Thymus (tissue), 11 donors: Measurements from ENCODE around the gene ILDR2. TPM values are rescaled to one million over a fixed set of nuclear protein-coding genes. Genes with fewer than 3 reads are reported as not detected.
A peak's percentile ranks its signal among the peaks of the same experiment; 100 is the strongest.

Experiments
- DNase-seq, 9 donors: peaks; one replicate each; pipeline ENCODE4 v3.0.0-alpha.2; 2013; ENCODE audit warnings: low spot score in 9 of 9, low read depth in 6 of 9, missing footprints in 1 of 9
- H3K27ac ChIP-seq, 2 donors: one replicate each; pipeline ENCODE4 v1.5.1; 2013; ENCODE audit warnings: control low read depth in 1 of 2, low read depth in 1 of 2, low read length in 1 of 2, mild to moderate bottlenecking in 1 of 2, moderate library complexity in 1 of 2
- H3K27me3 ChIP-seq, 2 donors: one replicate each; pipeline ENCODE4 v1.5.1; 2013; ENCODE audit warnings: low read length in 1 of 2; ENCODE audit not compliant: control insufficient read depth in 2 of 2, insufficient read depth in 1 of 2
- H3K36me3 ChIP-seq, 2 donors: one replicate each; pipeline ENCODE4 v1.5.1; 2013; ENCODE audit warnings: low read length in 1 of 2, mild to moderate bottlenecking in 1 of 2, moderate library complexity in 1 of 2; ENCODE audit not compliant: control insufficient read depth in 2 of 2, insufficient read depth in 2 of 2
- H3K4me1 ChIP-seq, 2 donors: one replicate each; pipeline ENCODE4 v1.5.1; 2013; ENCODE audit warnings: low read length in 2 of 2; ENCODE audit not compliant: control insufficient read depth in 2 of 2, insufficient read depth in 2 of 2
- H3K4me3 ChIP-seq, 2 donors: one replicate each; pipeline ENCODE4 v1.5.1; 2013; ENCODE audit warnings: low read length in 2 of 2, control low read depth in 1 of 2, mild to moderate bottlenecking in 1 of 2
- H3K9me3 ChIP-seq, 2 donors: one replicate each; pipeline ENCODE4 v1.5.1; 2013; ENCODE audit warnings: low read length in 1 of 2, mild to moderate bottlenecking in 1 of 2; ENCODE audit not compliant: control insufficient read depth in 2 of 2, insufficient read depth in 1 of 2
- WGBS: extraction: QIAGEN DNeasy Blood & Tissue Kit; methylation state at CpG from one replicate; pipeline ENCODE4 v1.1.7; 2013; 5-methylcytosine and 5-hydroxymethylcytosine counted together
- polyA plus RNA-seq: library from polyadenylated mRNA; stranded (reverse); fragments of 200-250 nt; gene quantifications from one replicate; pipeline ENCODE4 v1.2.3, GENCODE V29; 2013
- total RNA-seq: library from RNA; stranded (reverse); fragments of 120-200 nt; gene quantifications from one replicate; pipeline ENCODE4 v1.2.4, GENCODE V29; 2013
- donor health status: healthy.

The ILDR2 gene
- total and polyA plus RNA-seq, 2 donors, result 0.46 to 0.90 TPM

DNA sequence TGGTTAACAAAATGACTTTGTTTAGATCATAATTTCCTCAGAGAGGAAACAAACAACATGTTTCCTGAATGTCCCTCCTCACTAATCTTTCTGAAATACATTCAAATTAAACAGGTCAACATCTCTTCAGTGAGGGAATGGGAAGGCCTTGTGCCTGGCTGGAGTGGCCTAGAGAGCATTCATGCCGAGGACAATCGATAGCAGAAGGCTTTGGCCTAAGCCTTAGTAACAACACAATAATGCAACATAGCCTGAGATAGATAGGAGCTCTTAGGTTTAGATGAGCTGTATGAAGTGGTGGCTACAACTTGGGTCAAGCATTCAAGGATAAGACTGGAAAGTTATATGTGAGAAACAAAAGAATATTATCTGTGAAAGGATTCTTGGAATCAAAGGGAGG lies 37.4 kb downstream of the ILDR2 start:
- Histone ChIP-seq H3K9me3 (no peaks in the 10 kb centered on the region), H3K4me1 (no peaks in the 10 kb centered on the region), H3K36me3 (no peaks in the 10 kb centered on the region), H3K27me3 (no peaks in the 10 kb centered on the region), H3K4me3 (no peak overlapping the region), H3K27ac (no peak overlapping the region)
- DNase-seq, result no peak
- over 99% methylated on average over 2 of the region's 2 CpGs for WGBS

- WGBS, result 98% methylated on average over 4 of the region's 4 CpGs
- no peak overlapping the region for H3K27ac ChIP-seq
- no peak for DNase-seq
- no peak overlapping the region for H3K4me3 ChIP-seq
- no peaks in the 10 kb centered on the region for H3K27me3 ChIP-seq
- no peaks in the 10 kb centered on the region for H3K9me3 ChIP-seq
- no peaks in the 10 kb centered on the region for H3K4me1 ChIP-seq
- no peaks in the 10 kb centered on the region for H3K36me3 ChIP-seq
Observed at GRCh38 chr1:166937329-166937728, 38.0 kb downstream of the ILDR2 start.

GRCh38 chr1:166933633-166934032 lies 41.7 kb downstream of the ILDR2 start:
- DNase-seq, result no peak
- Histone ChIP-seq H3K27me3 (no peaks in the 10 kb centered on the region), H3K9me3 (no peaks in the 10 kb centered on the region), H3K36me3 (no peaks in the 10 kb centered on the region), H3K27ac (no peak overlapping the region), H3K4me1 (no peaks in the 10 kb centered on the region), H3K4me3 (no peak overlapping the region)
- WGBS, result 95% methylated on average over 1 of the region's 1 CpG

GRCh38 chr1:166933140-166933539 lies 42.2 kb downstream of the ILDR2 start:
- no peaks in the 10 kb centered on the region for H3K9me3 ChIP-seq
- no peaks in the 10 kb centered on the region for H3K36me3 ChIP-seq
- H3K27me3 ChIP-seq, result no peaks in the 10 kb centered on the region
- no peaks in the 10 kb centered on the region for H3K4me1 ChIP-seq
- no peak overlapping the region for H3K27ac ChIP-seq
- no peak overlapping the region for H3K4me3 ChIP-seq
- no peak for DNase-seq

GRCh38 chr1:166929911-166930310 lies 45.4 kb downstream of the ILDR2 start:
- H3K9me3 ChIP-seq, result no peaks in the 10 kb centered on the region
- no peaks in the 10 kb centered on the region for H3K4me1 ChIP-seq
- H3K36me3 ChIP-seq, result no peaks in the 10 kb centered on the region
- WGBS, result 97% methylated on average over 1 of the region's 1 CpG
- no peak overlapping the region for H3K4me3 ChIP-seq
- no peak for DNase-seq
- H3K27ac ChIP-seq, result no peak overlapping the region
- H3K27me3 ChIP-seq, result no peaks in the 10 kb centered on the region

- Histone ChIP-seq H3K4me1 (no peaks in the 10 kb centered on the region), H3K27me3 (peaks cover 0 to 5% of the 10 kb centered on the region in 2 donors), H3K9me3 (no peaks in the 10 kb centered on the region), H3K27ac (no peak overlapping the region), H3K4me3 (no peak overlapping the region), H3K36me3 (no peaks in the 10 kb centered on the region)
- DNase-seq, result no peak
- WGBS, result 94% methylated on average over 2 of the region's 2 CpGs
Observed at GRCh38 chr1:166927701-166928100, 47.6 kb downstream of the ILDR2 start.

- no peak overlapping the region for H3K4me3 ChIP-seq
- H3K27ac ChIP-seq, result no peak overlapping the region
- no peaks in the 10 kb centered on the region for H3K9me3 ChIP-seq
- H3K36me3 ChIP-seq, result no peaks in the 10 kb centered on the region
- no peak for DNase-seq
- 92% methylated on average over 8 of the region's 8 CpGs for WGBS
- peaks cover 0 to 3% of the 10 kb centered on the region in 2 donors for H3K4me1 ChIP-seq
- H3K27me3 ChIP-seq, result peaks cover 7 to 22% of the 10 kb centered on the region in 2 donors
Observed at GRCh38 chr1:166925810-166926478, 49.4 kb downstream of the ILDR2 start.

DNA sequence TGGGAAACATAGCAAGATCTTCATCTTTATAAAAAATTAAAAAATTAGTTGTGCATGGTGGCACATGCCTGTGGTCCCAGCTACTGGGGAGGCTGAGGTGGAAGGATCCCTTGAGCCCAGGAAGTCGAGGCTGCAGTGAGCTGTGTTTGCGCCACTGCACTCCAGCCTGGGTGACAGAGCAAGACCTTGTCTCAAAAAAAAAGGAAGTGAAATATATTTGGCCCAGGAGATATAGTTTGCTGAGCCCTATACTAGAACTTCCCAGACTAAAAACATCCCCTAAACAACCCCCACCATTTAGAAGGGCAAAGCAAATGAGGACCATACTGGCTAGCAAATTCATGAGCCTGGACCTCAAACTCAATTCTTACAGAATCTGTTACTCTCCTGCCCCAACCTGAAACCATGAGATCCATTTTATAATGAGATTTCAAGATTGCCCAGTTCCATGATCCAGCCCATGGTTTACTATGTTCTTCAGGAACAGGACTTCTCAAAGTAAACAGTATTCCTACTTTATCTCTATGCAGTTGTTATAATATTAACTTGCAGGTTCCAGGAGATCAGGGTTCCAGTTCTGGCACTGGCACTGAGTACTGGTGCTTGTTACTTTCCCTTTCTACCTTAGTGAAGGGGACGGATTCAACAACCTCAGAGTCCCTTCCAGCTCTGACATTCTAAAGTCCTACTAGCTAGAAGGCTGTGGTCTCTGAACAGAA lies 50.4 kb downstream of the ILDR2 start:
- peaks cover 15 to 32% of the 10 kb centered on the region in 2 donors for H3K27me3 ChIP-seq
- H3K36me3 ChIP-seq, result no peaks in the 10 kb centered on the region
- no peak for DNase-seq
- no peak overlapping the region for H3K4me3 ChIP-seq
- peaks cover 0 to 3% of the 10 kb centered on the region in 2 donors for H3K4me1 ChIP-seq
- H3K9me3 ChIP-seq, result no peaks in the 10 kb centered on the region
- H3K27ac ChIP-seq, result no peak overlapping the region
- WGBS, result 84% methylated on average over 3 of the region's 3 CpGs

GRCh38 chr1:166920561-166921475 lies 54.5 kb downstream of the ILDR2 start:
- 12% methylated on average over 113 of the region's 113 CpGs for WGBS
- DNase-seq, result peak in 3 of 9 donors; percentile 7 to 14 (median 8)
- no peak overlapping the region for H3K27ac ChIP-seq
- peaks cover 0 to 3% of the 10 kb centered on the region in 2 donors for H3K4me1 ChIP-seq
- H3K36me3 ChIP-seq, result no peaks in the 10 kb centered on the region
- peak overlapping the region in 1 of 2 donors; percentile 14 for H3K4me3 ChIP-seq
- no peaks in the 10 kb centered on the region for H3K9me3 ChIP-seq
- peaks cover 18 to 49% of the 10 kb centered on the region in 2 donors for H3K27me3 ChIP-seq
